Activated CD4-positive, alpha-beta memory T cell treated with anti-CD3 and anti-CD28 coated beads, Interleukin-2, amount 10 ng/mL, durations not matched to agents 7 days and 5 days (primary cell): ENCODE measurements around the gene ADGRV1. TPM values are rescaled to one million over a fixed set of nuclear protein-coding genes. Genes with fewer than 3 reads are reported as not detected.
"Not testable (repeated sequence)": the region's sequence is repeated elsewhere in the genome, so short reads cannot be mapped to it uniquely, and the experiment has no call there.

Experiments
- CTCF ChIA-PET: fragments of 350-600 bp; sonication (Branson Sonifier 250); formaldehyde crosslinking; loops from one replicate; lab custom pipeline; 2021; ENCODE audit warnings: antibody characterized with exemption, inconsistent platforms; lab: Charles Lee
- POLR2A ChIA-PET: fragments of 350-600 bp; sonication (Branson Sonifier 250); formaldehyde crosslinking; loops from one replicate; lab custom pipeline; 2021; ENCODE audit warnings: antibody characterized with exemption; lab: Charles Lee
- DNase-seq: peaks from one replicate; pipeline ENCODE4 v3.0.0-alpha.2; 2020
- H3K27ac Mint-ChIP-seq: one replicate; pipeline ENCODE4 v1.8.0; 2021; ENCODE audit warnings: mild to moderate bottlenecking, mixed read lengths
- H3K27me3 Mint-ChIP-seq: one replicate; pipeline ENCODE4 v1.8.0; 2021; ENCODE audit warnings: mixed read lengths
- H3K36me3 Mint-ChIP-seq: one replicate; pipeline ENCODE4 v1.8.0; 2021; ENCODE audit warnings: low read depth, mixed read lengths
- H3K4me1 Mint-ChIP-seq: one replicate; pipeline ENCODE4 v1.8.0; 2021; ENCODE audit warnings: mixed read lengths
- H3K4me3 Mint-ChIP-seq: one replicate; pipeline ENCODE4 v1.8.0; 2021; ENCODE audit warnings: mild to moderate bottlenecking, mixed read lengths
- H3K9me3 Mint-ChIP-seq: one replicate; pipeline ENCODE4 v1.8.0; 2021; ENCODE audit warnings: mixed read lengths
- total RNA-seq, 2 experiments: library from RNA; stranded (reverse); gene quantifications; one replicate each; pipeline ENCODE4 v1.2.3, GENCODE V29; 2021

ADGRV1 gene
- total RNA-seq, 2 experiments from 2014 or later: not detected

- Mint-ChIP-seq H3K36me3 (no peaks in the 10 kb centered on the region), H3K4me3 (no peak overlapping the region), H3K27ac (no peak overlapping the region), H3K4me1 (no peaks in the 10 kb centered on the region), H3K9me3 (no peaks in the 10 kb centered on the region), H3K27me3 (no peaks in the 10 kb centered on the region)
- POLR2A ChIA-PET: no interaction called here
- CTCF ChIA-PET: no interaction called here
- DNase-seq: no peak
Observed at GRCh38 chr5:90987726-90988125, 429.1 kb downstream of the ADGRV1 start.

GRCh38 chr5:90991201-90991600, 432.6 kb downstream of the ADGRV1 start:
- DNase-seq: no peak
- H3K27me3 Mint-ChIP-seq: no peaks in the 10 kb centered on the region
- no peak overlapping the region for H3K4me3 Mint-ChIP-seq
- H3K27ac Mint-ChIP-seq: no peak overlapping the region
- ChIA-PET CTCF (no interaction called here), POLR2A (no interaction called here)
- no peaks in the 10 kb centered on the region for H3K4me1 Mint-ChIP-seq
- no peaks in the 10 kb centered on the region for H3K36me3 Mint-ChIP-seq
- H3K9me3 Mint-ChIP-seq: no peaks in the 10 kb centered on the region

- Mint-ChIP-seq H3K4me3 (no peak overlapping the region), H3K4me1 (no peaks in the 10 kb centered on the region), H3K27me3 (no peaks in the 10 kb centered on the region), H3K36me3 (no peaks in the 10 kb centered on the region), H3K9me3 (no peaks in the 10 kb centered on the region), H3K27ac (no peak overlapping the region)
- POLR2A ChIA-PET: no interaction called here
- CTCF ChIA-PET: interaction anchor here (0.6 kb wide), 1 partner anchor 396 kb away, joined by 4 read pairs; no protein-coding TSS in a partner anchor
- DNase-seq: no peak
Observed at GRCh38 chr5:90994796-90995195, 436.2 kb downstream of the ADGRV1 start.

GRCh38 chr5:90996089-90996488, 437.5 kb downstream of the ADGRV1 start:
- no peaks in the 10 kb centered on the region for H3K4me1 Mint-ChIP-seq
- no peaks in the 10 kb centered on the region for H3K9me3 Mint-ChIP-seq
- no peaks in the 10 kb centered on the region for H3K36me3 Mint-ChIP-seq
- no peaks in the 10 kb centered on the region for H3K27me3 Mint-ChIP-seq
- H3K4me3 Mint-ChIP-seq: no peak overlapping the region
- CTCF ChIA-PET: no interaction called here
- H3K27ac Mint-ChIP-seq: no peak overlapping the region
- no peak for DNase-seq
- POLR2A ChIA-PET: no interaction called here

GRCh38 chr5:90997082-90997481, 438.5 kb downstream of the ADGRV1 start:
- no peak overlapping the region for H3K27ac Mint-ChIP-seq
- no peak overlapping the region for H3K4me3 Mint-ChIP-seq

GRCh38 chr5:91000743-91001142, 442.1 kb downstream of the ADGRV1 start:
- no peak overlapping the region for H3K4me3 Mint-ChIP-seq
- H3K27me3 Mint-ChIP-seq: no peaks in the 10 kb centered on the region
- H3K9me3 Mint-ChIP-seq: no peaks in the 10 kb centered on the region
- H3K36me3 Mint-ChIP-seq: no peaks in the 10 kb centered on the region
- no peak overlapping the region for H3K27ac Mint-ChIP-seq
- POLR2A ChIA-PET: no interaction called here
- DNase-seq: no peak
- CTCF ChIA-PET: no interaction called here
- no peaks in the 10 kb centered on the region for H3K4me1 Mint-ChIP-seq

More at GRCh38 chr5:90997082-90997481, 438.5 kb downstream of the ADGRV1 start:
- no peaks in the 10 kb centered on the region for H3K36me3 Mint-ChIP-seq
- DNase-seq: no peak
- H3K4me1 Mint-ChIP-seq: no peaks in the 10 kb centered on the region
- POLR2A ChIA-PET: no interaction called here
- H3K27me3 Mint-ChIP-seq: no peaks in the 10 kb centered on the region
- CTCF ChIA-PET: no interaction called here
- no peaks in the 10 kb centered on the region for H3K9me3 Mint-ChIP-seq

- Mint-ChIP-seq H3K27ac (no peak overlapping the region), H3K4me1 (no peaks in the 10 kb centered on the region), H3K9me3 (no peaks in the 10 kb centered on the region), H3K36me3 (no peaks in the 10 kb centered on the region), H3K4me3 (no peak overlapping the region), H3K27me3 (no peaks in the 10 kb centered on the region)
- ChIA-PET POLR2A (no interaction called here), CTCF (no interaction called here)
- DNase-seq: no peak
Observed at GRCh38 chr5:91006713-91007112, 448.1 kb downstream of the ADGRV1 start.

- Mint-ChIP-seq H3K4me1 (no peaks in the 10 kb centered on the region), H3K9me3 (no peaks in the 10 kb centered on the region), H3K27ac (no peak overlapping the region), H3K4me3 (no peak overlapping the region), H3K27me3 (peaks cover 2% of the 10 kb centered on the region), H3K36me3 (no peaks in the 10 kb centered on the region)
- CTCF ChIA-PET: no interaction called here
- POLR2A ChIA-PET: no interaction called here
- no peak for DNase-seq
Observed at GRCh38 chr5:91007251-91007650, 448.7 kb downstream of the ADGRV1 start.

- H3K27ac Mint-ChIP-seq: no peak overlapping the region
- no peak overlapping the region for H3K4me3 Mint-ChIP-seq
- H3K36me3 Mint-ChIP-seq: no peaks in the 10 kb centered on the region
- peaks cover 2% of the 10 kb centered on the region for H3K27me3 Mint-ChIP-seq
- no peaks in the 10 kb centered on the region for H3K4me1 Mint-ChIP-seq
- no peak for DNase-seq
- ChIA-PET CTCF (no interaction called here), POLR2A (no interaction called here)
- no peaks in the 10 kb centered on the region for H3K9me3 Mint-ChIP-seq
Observed at GRCh38 chr5:91007780-91008402, 449.3 kb downstream of the ADGRV1 start.

- no peak overlapping the region for H3K4me3 Mint-ChIP-seq
- no peak overlapping the region for H3K27ac Mint-ChIP-seq
- H3K36me3 Mint-ChIP-seq: no peaks in the 10 kb centered on the region
- H3K4me1 Mint-ChIP-seq: no peaks in the 10 kb centered on the region
- H3K9me3 Mint-ChIP-seq: peaks cover 4% of the 10 kb centered on the region
- CTCF ChIA-PET: no interaction called here
- no peak for DNase-seq
- peaks cover 8% of the 10 kb centered on the region for H3K27me3 Mint-ChIP-seq
- POLR2A ChIA-PET: no interaction called here
Observed at GRCh38 chr5:91010090-91010489, 451.5 kb downstream of the ADGRV1 start.

GRCh38 chr5:91011029-91011428, 452.4 kb downstream of the ADGRV1 start:
- CTCF ChIA-PET: no interaction called here
- Mint-ChIP-seq H3K27ac (no peak overlapping the region), H3K36me3 (no peaks in the 10 kb centered on the region), H3K4me1 (no peaks in the 10 kb centered on the region), H3K9me3 (peaks cover 8% of the 10 kb centered on the region), H3K27me3 (peaks cover 8% of the 10 kb centered on the region), H3K4me3 (no peak overlapping the region)
- POLR2A ChIA-PET: no interaction called here
- DNase-seq: no peak

- H3K4me1 Mint-ChIP-seq, H3K4me3 Mint-ChIP-seq, H3K36me3 Mint-ChIP-seq, H3K9me3 Mint-ChIP-seq, H3K27ac Mint-ChIP-seq, POLR2A ChIA-PET, DNase-seq: not testable (repeated sequence)
- CTCF ChIA-PET: interaction anchor here (1.3 kb wide), 1 partner anchor 8 kb away, joined by 4 read pairs; no protein-coding TSS in a partner anchor
- peaks cover 13% of the 10 kb centered on the region for H3K27me3 Mint-ChIP-seq
Observed at GRCh38 chr5:91012867-91013266, 454.3 kb downstream of the ADGRV1 start.

GRCh38 chr5:91016322-91016721, 457.7 kb downstream of the ADGRV1 start:
- Mint-ChIP-seq H3K4me1 (no peaks in the 10 kb centered on the region), H3K4me3 (no peak overlapping the region), H3K36me3 (no peaks in the 10 kb centered on the region), H3K9me3 (peaks cover 8% of the 10 kb centered on the region), H3K27me3 (peaks cover 13% of the 10 kb centered on the region), H3K27ac (no peak overlapping the region)
- CTCF ChIA-PET: interaction anchor here (1.5 kb wide), 1 partner anchor 11 kb away, joined by 4 read pairs; no protein-coding TSS in a partner anchor
- POLR2A ChIA-PET: no interaction called here
- DNase-seq: no peak
